ENCODE results near the gene LOC128125822.

Gene LOC128125822

DNA sequence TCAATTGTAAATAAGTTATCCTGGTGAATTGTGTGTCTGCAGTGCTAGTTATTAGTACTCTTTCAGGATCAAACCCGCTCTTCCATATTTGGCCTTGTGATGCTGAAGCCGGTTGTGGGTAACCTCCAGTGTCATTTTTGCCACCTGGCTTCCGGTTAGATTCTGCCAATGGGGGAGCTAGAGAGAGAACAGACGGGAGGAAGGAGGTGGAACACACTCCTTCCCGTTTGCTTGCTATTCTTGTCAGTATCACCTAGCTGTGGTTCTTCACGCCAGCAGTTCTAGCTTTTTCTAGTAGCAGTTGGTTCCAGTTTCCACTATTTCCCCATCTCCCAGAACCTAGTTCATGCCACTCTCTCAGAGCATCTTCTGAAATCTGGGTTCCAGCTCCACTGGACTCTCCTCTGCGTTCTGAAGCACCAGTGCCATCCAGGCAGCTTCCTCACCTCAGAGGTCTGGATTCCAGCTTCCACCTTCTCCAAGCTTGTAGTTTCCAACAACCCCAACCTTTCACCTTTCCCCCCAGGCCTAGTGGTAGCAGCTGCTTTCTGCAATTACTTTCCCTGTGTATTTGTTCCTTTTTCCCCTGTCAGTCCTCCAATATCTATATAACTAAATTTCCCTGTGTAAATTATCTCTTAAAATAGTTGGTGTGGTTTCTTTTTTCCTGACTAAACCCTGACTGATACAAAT, 46.9 kb upstream of the LOC128125822 start:
- no peaks in the 10 kb centered on the region for H3K4me1 ChIP-seq (ENCODE audit: control insufficient read depth, extremely low read depth, insufficient read depth, low read length)
- H3K9me1 ChIP-seq (replicated peaks; ENCODE audit: control insufficient read depth, extremely low read depth, insufficient read depth, low read length), result no peaks in the 10 kb centered on the region
- no peaks in the 10 kb centered on the region for H3K36me3 ChIP-seq (ENCODE audit: control insufficient read depth in 2 of 2, extremely low read depth in 1 of 2, insufficient read depth in 2 of 2, low read length in 2 of 2)
- no peak overlapping the region for H3K27ac ChIP-seq (ENCODE audit: insufficient read depth, low read depth, low read length)
- POLR2A ChIA-PET, result no interaction called here
- CTCF ChIA-PET, result interaction anchor here (0.9 to 1.1 kb wide), 2 partner anchors 9 to 73 kb away, joined by 3 read pairs; no protein-coding TSS in a partner anchor
- DNase-seq (ENCODE audit: low read depth, low spot score), result no peak
- H3K27me3 ChIP-seq (ENCODE audit: control insufficient read depth in 2 of 2, insufficient read depth in 2 of 2, low read length in 2 of 2), result no peaks in the 10 kb centered on the region
- BruUV-seq (replicated peaks), result no TSS peak
- no peak overlapping the region for H2AFZ ChIP-seq (ENCODE audit: low read depth, low read length)
- no peaks in the 10 kb centered on the region for H3K79me2 ChIP-seq (ENCODE audit: control insufficient read depth, insufficient read depth, low read length)
- no peaks in the 10 kb centered on the region for H3K9me3 ChIP-seq (replicated peaks; ENCODE audit: control insufficient read depth, insufficient read depth, low read length)
- H4K20me1 ChIP-seq (replicated peaks; ENCODE audit: control insufficient read depth, extremely low read depth, insufficient read depth, low read length), result no peaks in the 10 kb centered on the region
- dilution Hi-C loops (cut with MboI; ENCODE audit: extremely low pct_ligation_motif_present, low sequenced_read_pairs), result no loop called here
- H3K4me3 ChIP-seq (replicated peaks in 1 of 3; ENCODE audit: insufficient read depth in 1 of 3, low read depth in 1 of 3, low read length in 3 of 3), result no peak overlapping the region
- no peak for FAIRE-seq
- TF ChIP-seq MYC (IDR thresholded peaks at IDR 0.05; ENCODE audit: low read depth, low read length) (no peak), POLR2AphosphoS5 (IDR thresholded peaks at IDR 0.05; ENCODE audit: insufficient read depth, low read depth, low read length) (no peak), JUN (IDR thresholded peaks at IDR 0.05; ENCODE audit: borderline replicate concordance, insufficient read depth, insufficient read length, low read depth) (no peak), FOS (IDR thresholded peaks at IDR 0.05; ENCODE audit: borderline replicate concordance, insufficient read depth, low read length) (no peak), CTCF (IDR thresholded peaks at IDR 0.05; ENCODE audit: extremely low read depth in 1 of 2, insufficient read depth in 1 of 2, low read depth in 1 of 2, low read length in 2 of 2) (no peak), EZH2 (IDR thresholded peaks at IDR 0.05; ENCODE audit: borderline replicate concordance, low read depth, low read length, severe bottlenecking) (no peak), GATA2 (IDR thresholded peaks at IDR 0.05; ENCODE audit: insufficient read depth, insufficient read length, low read depth, low read length) (no peak), POLR2A (IDR thresholded peaks at IDR 0.05; ENCODE audit: low read depth, low read length) (no peak)
- TF ChIP-seq, protein P1, sequence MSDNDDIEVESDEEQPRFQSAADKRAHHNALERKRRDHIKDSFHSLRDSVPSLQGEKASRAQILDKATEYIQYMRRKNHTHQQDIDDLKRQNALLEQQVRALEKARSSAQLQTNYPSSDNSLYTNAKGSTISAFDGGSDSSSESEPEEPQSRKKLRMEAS (IDR thresholded peaks at IDR 0.05; ENCODE audit: insufficient read depth, insufficient read length), result no peak
- intact Hi-C loops (cut with micrococcal nuclease), result no loop called here
- H3K9ac ChIP-seq (replicated peaks; ENCODE audit: extremely low read depth, insufficient read depth, low read length), result no peak overlapping the region
- H3K4me2 ChIP-seq (ENCODE audit: insufficient read depth, low read length), result no peak overlapping the region

All from endothelial cell of umbilical vein (primary cell).